ENCODE results near the gene KIR3DL2. TPM values are rescaled to one million over a fixed set of nuclear protein-coding genes. Genes with fewer than 3 reads are reported as not detected.
A peak's percentile ranks its signal among the peaks of the same experiment; 100 is the strongest.
"Not testable (repeated sequence)": the region's sequence is repeated elsewhere in the genome, so short reads cannot be mapped to it uniquely, and the experiment has no call there.

KIR3DL2 gene
- total and polyA plus RNA-seq, 10 donors = 0.13 to 2.7 (median 0.80) TPM

DNA sequence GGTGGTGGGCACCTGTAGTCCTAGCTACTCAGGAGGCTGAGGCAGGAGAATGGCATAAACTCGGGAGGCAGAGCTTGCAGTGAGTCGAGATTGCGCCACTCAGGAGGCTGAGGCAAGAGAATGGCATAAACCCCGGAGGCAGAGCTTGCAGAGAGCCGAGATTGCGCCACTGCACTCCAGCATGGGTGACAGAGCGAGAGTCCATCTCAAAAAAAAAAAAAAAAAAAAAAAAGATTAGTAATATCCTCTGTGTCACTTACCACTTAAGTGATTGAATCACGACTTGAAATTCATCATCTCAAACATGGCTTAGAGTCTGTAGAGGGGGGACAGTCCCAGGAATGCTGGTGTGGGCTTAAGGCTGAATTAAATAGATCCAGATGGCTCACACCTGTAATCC is 50.9 kb downstream of the KIR3DL2 start:
- H3K9me3 ChIP-seq; H3K36me3 ChIP-seq; H3K4me3 ChIP-seq; intact Hi-C loops (cut with DNase I; ENCODE audit: low total_unique reads): not testable (repeated sequence)
- DNase-seq = peak; percentile 86
- Histone ChIP-seq H3K4me1 (peaks cover 0 to 19% (median 0%) of the 10 kb centered on the region in 6 donors), H3K27ac (peak overlapping the region in 4 of 8 donors; percentile 64 to 72 (median 70)), H3K27me3 (replicated peaks in 1 of 7) (peaks cover 0 to 13% (median 0%) of the 10 kb centered on the region in 7 donors)
- TF ChIP-seq POLR2AphosphoS5 (IDR thresholded peaks at IDR 0.05) = peak in 1 of 3 donors; percentile 35
- 39 to 72% (median 55%) methylated on average over 8 of the region's 8 CpGs for WGBS, 5 donors

- Histone ChIP-seq H3K27ac (peak overlapping the region in 2 of 8 donors; percentile 64 to 71), H3K4me1 (peaks cover 0 to 19% (median 0%) of the 10 kb centered on the region in 6 donors), H3K4me3 (no peak overlapping the region), H3K27me3 (replicated peaks in 1 of 7) (peaks cover 0 to 22% (median 0%) of the 10 kb centered on the region in 7 donors), H3K36me3 (no peaks in the 10 kb centered on the region), H3K9me3 (no peaks in the 10 kb centered on the region)
- DNase-seq = no peak
- intact Hi-C loops (cut with DNase I; ENCODE audit: low total_unique reads) = no loop called here
- 77 to 90% (median 80%) methylated on average over 3 of the region's 3 CpGs for WGBS, 5 donors
- TF ChIP-seq, protein P1, sequence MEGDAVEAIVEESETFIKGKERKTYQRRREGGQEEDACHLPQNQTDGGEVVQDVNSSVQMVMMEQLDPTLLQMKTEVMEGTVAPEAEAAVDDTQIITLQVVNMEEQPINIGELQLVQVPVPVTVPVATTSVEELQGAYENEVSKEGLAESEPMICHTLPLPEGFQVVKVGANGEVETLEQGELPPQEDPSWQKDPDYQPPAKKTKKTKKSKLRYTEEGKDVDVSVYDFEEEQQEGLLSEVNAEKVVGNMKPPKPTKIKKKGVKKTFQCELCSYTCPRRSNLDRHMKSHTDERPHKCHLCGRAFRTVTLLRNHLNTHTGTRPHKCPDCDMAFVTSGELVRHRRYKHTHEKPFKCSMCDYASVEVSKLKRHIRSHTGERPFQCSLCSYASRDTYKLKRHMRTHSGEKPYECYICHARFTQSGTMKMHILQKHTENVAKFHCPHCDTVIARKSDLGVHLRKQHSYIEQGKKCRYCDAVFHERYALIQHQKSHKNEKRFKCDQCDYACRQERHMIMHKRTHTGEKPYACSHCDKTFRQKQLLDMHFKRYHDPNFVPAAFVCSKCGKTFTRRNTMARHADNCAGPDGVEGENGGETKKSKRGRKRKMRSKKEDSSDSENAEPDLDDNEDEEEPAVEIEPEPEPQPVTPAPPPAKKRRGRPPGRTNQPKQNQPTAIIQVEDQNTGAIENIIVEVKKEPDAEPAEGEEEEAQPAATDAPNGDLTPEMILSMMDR (IDR thresholded peaks at IDR 0.05 in 8 of 11, conservative IDR thresholded peaks at IDR 0.05 in 3 of 11) = no peak
- no peak for TF ChIP-seq POLR2AphosphoS5 (IDR thresholded peaks at IDR 0.05)
- TF ChIP-seq POLR2A (IDR thresholded peaks at IDR 0.05) = no peak
Measured at GRCh38 chr19:54902061-54902460, 51.8 kb downstream of the KIR3DL2 start.

DNA sequence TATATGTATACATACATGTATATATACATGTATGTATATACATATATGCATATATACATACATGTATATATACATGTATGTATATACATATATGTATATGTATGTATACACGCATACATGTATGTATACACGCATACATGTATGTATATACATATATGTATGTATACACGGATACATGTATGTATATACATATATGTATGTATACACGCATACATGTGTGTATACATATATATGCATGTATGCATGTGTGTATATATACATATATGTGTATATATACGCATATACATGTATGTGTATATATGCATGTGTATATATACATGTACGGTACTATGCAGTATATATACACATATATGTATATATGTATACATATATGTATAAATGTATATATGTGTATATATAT is 53.1 kb downstream of the KIR3DL2 start:
- peaks cover 0 to 24% (median 0%) of the 10 kb centered on the region in 7 donors for H3K27me3 ChIP-seq (replicated peaks in 1 of 7)
- intact Hi-C loops (cut with DNase I; ENCODE audit: low total_unique reads) = no loop called here
- no peak overlapping the region for H3K4me3 ChIP-seq
- no peak for DNase-seq
- TF ChIP-seq POLR2AphosphoS5 (IDR thresholded peaks at IDR 0.05) = no peak
- no peak for TF ChIP-seq POLR2A (IDR thresholded peaks at IDR 0.05)
- TF ChIP-seq, protein P1 (IDR thresholded peaks at IDR 0.05 in 8 of 11, conservative IDR thresholded peaks at IDR 0.05 in 3 of 11) = no peak
- WGBS, 5 donors = 91 to 96% (median 94%) methylated on average over 6 of the region's 6 CpGs
- no peaks in the 10 kb centered on the region for H3K9me3 ChIP-seq
- no peak overlapping the region for H3K27ac ChIP-seq
- peaks cover 0 to 19% (median 0%) of the 10 kb centered on the region in 6 donors for H3K4me1 ChIP-seq
- no peaks in the 10 kb centered on the region for H3K36me3 ChIP-seq

DNA sequence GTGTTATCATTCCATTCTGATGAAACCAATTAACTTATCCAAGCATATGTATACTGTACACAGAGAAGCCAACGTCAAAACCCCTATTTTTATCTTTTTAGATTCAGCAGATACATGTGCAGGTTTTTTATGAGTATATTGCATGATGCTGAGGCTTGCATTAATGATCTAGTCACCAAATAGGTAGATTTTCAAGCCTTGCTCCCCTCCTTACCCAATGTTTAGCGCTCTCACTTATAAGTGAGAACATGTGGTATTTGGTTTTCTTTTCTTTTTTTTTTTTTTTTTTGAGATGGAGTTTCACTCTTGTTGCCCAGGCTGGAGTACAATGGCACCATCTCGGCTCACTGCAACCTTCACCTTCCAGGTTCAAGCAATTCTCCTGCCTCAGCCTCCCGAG is 54.0 kb downstream of the KIR3DL2 start:
- intact Hi-C loops (cut with DNase I; ENCODE audit: low total_unique reads); H3K36me3 ChIP-seq; H3K9me3 ChIP-seq; H3K4me3 ChIP-seq: not testable (repeated sequence)
- H3K27ac ChIP-seq = peak overlapping the region in 1 of 8 donors; percentile 14
- peaks cover 0 to 24% (median 0%) of the 10 kb centered on the region in 7 donors for H3K27me3 ChIP-seq (replicated peaks in 1 of 7)
- DNase-seq = peak; percentile 11
- WGBS, 5 donors = 79 to 88% (median 80%) methylated on average over 4 of the region's 4 CpGs
- H3K4me1 ChIP-seq = peaks cover 0 to 19% (median 0%) of the 10 kb centered on the region in 6 donors

- 20 to 26% (median 24%) methylated on average over 5 of the region's 5 CpGs for WGBS, 5 donors
- no peaks in the 10 kb centered on the region for H3K9me3 ChIP-seq
- no peaks in the 10 kb centered on the region for H3K36me3 ChIP-seq
- H3K27ac ChIP-seq = peak overlapping the region in 3 of 8 donors; percentile 66 to 83 (median 74)
- TF ChIP-seq POLR2AphosphoS5 (IDR thresholded peaks at IDR 0.05) (no peak), POLR2A (IDR thresholded peaks at IDR 0.05) (no peak)
- TF ChIP-seq, protein P1 (IDR thresholded peaks at IDR 0.05 in 8 of 11, conservative IDR thresholded peaks at IDR 0.05 in 3 of 11) = no peak
- DNase-seq = no peak
- H3K4me1 ChIP-seq = peaks cover 0 to 18% (median 0%) of the 10 kb centered on the region in 6 donors
- no peak overlapping the region for H3K4me3 ChIP-seq
- intact Hi-C loops (cut with DNase I; ENCODE audit: low total_unique reads) = no loop called here
- peaks cover 0 to 19% (median 0%) of the 10 kb centered on the region in 7 donors for H3K27me3 ChIP-seq (replicated peaks in 1 of 7)
Measured at GRCh38 chr19:54905421-54905802, 55.2 kb downstream of the KIR3DL2 start.
